Measurements from ENCODE around the gene SNRNP200. TPM values are rescaled to one million over a fixed set of nuclear protein-coding genes. Genes with fewer than 3 reads are reported as not detected.
"Not testable (repeated sequence)": the region's sequence is repeated elsewhere in the genome, so short reads cannot be mapped to it uniquely, and the experiment has no call there.

The SNRNP200 gene
- total RNA-seq, 2 donors from 2014 or later: 117 to 148 TPM

- 83% methylated on average over 5 of the region's 5 CpGs for WGBS
- intact Hi-C loops (cut with DNase I): no loop called here
- Histone ChIP-seq H3K4me1 (replicated peaks) (no peaks in the 10 kb centered on the region), H3K4me3 (no peak overlapping the region), H3K9me3 (no peaks in the 10 kb centered on the region), H3K27ac (no peak overlapping the region), H3K36me3 (peaks cover 48 to 49% of the 10 kb centered on the region in 2 donors), H3K27me3 (replicated peaks; ENCODE audit: insufficient read depth) (no peaks in the 10 kb centered on the region)
- TF ChIP-seq CTCF (IDR thresholded peaks at IDR 0.05) (no peak), POLR2AphosphoS5 (IDR thresholded peaks at IDR 0.05) (no peak), POLR2A (IDR thresholded peaks at IDR 0.05) (no peak)
- DNase-seq (ENCODE audit: low spot score): no peak
Observed at GRCh38 chr2:96296925-96297324, 8.4 kb downstream of the SNRNP200 start.

GRCh38 chr2:96294271-96294670, 11.1 kb downstream of the SNRNP200 start:
- intact Hi-C loops (cut with DNase I); H3K9me3 ChIP-seq; H3K27me3 ChIP-seq (replicated peaks; ENCODE audit: insufficient read depth); H3K4me3 ChIP-seq; H3K27ac ChIP-seq; H3K4me1 ChIP-seq (replicated peaks); DNase-seq (ENCODE audit: low spot score): not testable (repeated sequence)
- H3K36me3 ChIP-seq: peaks cover 59 to 61% of the 10 kb centered on the region in 2 donors
- WGBS: 88% methylated on average over 8 of the region's 8 CpGs

- H3K36me3 ChIP-seq: peaks cover 61 to 63% of the 10 kb centered on the region in 2 donors
- WGBS: 86% methylated on average over 5 of the region's 5 CpGs
- intact Hi-C loops (cut with DNase I): no loop called here
- no peak overlapping the region for H3K27ac ChIP-seq
- TF ChIP-seq CTCF (IDR thresholded peaks at IDR 0.05) (no peak), POLR2A (IDR thresholded peaks at IDR 0.05) (no peak), POLR2AphosphoS5 (IDR thresholded peaks at IDR 0.05) (no peak)
- H3K9me3 ChIP-seq: no peaks in the 10 kb centered on the region
- no peak overlapping the region for H3K4me3 ChIP-seq
- no peaks in the 10 kb centered on the region for H3K27me3 ChIP-seq (replicated peaks; ENCODE audit: insufficient read depth)
- no peaks in the 10 kb centered on the region for H3K4me1 ChIP-seq (replicated peaks)
- DNase-seq (ENCODE audit: low spot score): no peak
Observed at GRCh38 chr2:96291751-96292150, 13.6 kb downstream of the SNRNP200 start.

GRCh38 chr2:96287273-96287856, 18.0 kb downstream of the SNRNP200 start:
- H3K4me1 ChIP-seq (replicated peaks): no peaks in the 10 kb centered on the region
- H3K36me3 ChIP-seq: peaks cover 60 to 78% of the 10 kb centered on the region in 2 donors
- 90% methylated on average over 6 of the region's 6 CpGs for WGBS
- no peaks in the 10 kb centered on the region for H3K27me3 ChIP-seq (replicated peaks; ENCODE audit: insufficient read depth)
- H3K9me3 ChIP-seq: no peaks in the 10 kb centered on the region
- no peak for DNase-seq (ENCODE audit: low spot score)
- no peak overlapping the region for H3K27ac ChIP-seq
- TF ChIP-seq POLR2AphosphoS5 (IDR thresholded peaks at IDR 0.05) (no peak), CTCF (IDR thresholded peaks at IDR 0.05) (no peak), POLR2A (IDR thresholded peaks at IDR 0.05) (no peak)
- intact Hi-C loops (cut with DNase I): no loop called here
- H3K4me3 ChIP-seq: no peak overlapping the region

GRCh38 chr2:96276787-96277499, 28.4 kb downstream of the SNRNP200 start:
- Histone ChIP-seq H3K4me1 (replicated peaks) (no peaks in the 10 kb centered on the region), H3K27me3 (replicated peaks; ENCODE audit: insufficient read depth) (no peaks in the 10 kb centered on the region), H3K27ac (no peak overlapping the region), H3K9me3 (no peaks in the 10 kb centered on the region), H3K4me3 (no peak overlapping the region), H3K36me3 (peaks cover 36 to 40% of the 10 kb centered on the region in 2 donors)
- intact Hi-C loops (cut with DNase I): no loop called here
- DNase-seq (ENCODE audit: low spot score): no peak
- 93% methylated on average over 21 of the region's 21 CpGs for WGBS
- TF ChIP-seq POLR2AphosphoS5 (IDR thresholded peaks at IDR 0.05) (no peak), CTCF (IDR thresholded peaks at IDR 0.05) (no peak), POLR2A (IDR thresholded peaks at IDR 0.05) (no peak)
